GM23338 (cell line): Measurements from ENCODE around the gene PSORS1C2.

Experiments
- CREB1 ChIP-seq: fragments of 250-450 bp; sonication (Bioruptor Pico); IDR thresholded peaks from 2 replicates; pipeline ENCODE4 v1.5.0; 2020; ENCODE audit warnings: low read depth, mild to moderate bottlenecking, moderate library complexity
- CTCF ChIP-seq, 2 experiments: fragments of 200-600 bp in 1 of 2; sonication (generic) in 1 of 2; conservative IDR thresholded peaks; 2 replicates each; pipeline versions ENCODE4 v1.5.1 to v1.6.1; 2016 to 2017; ENCODE audit warnings: antibody characterized with exemption in 2 of 2, low read depth in 2 of 2, mild to moderate bottlenecking in 2 of 2, moderate library complexity in 1 of 2
- EZH2 ChIP-seq: fragments of 200-600 bp; sonication (generic); IDR thresholded peaks from one replicate; pipeline ENCODE4 v1.8.0; 2017; ENCODE audit warnings: antibody characterized with exemption, mild to moderate bottlenecking, low read depth; ENCODE audit not compliant: unreplicated experiment
- EZH2phosphoT487 ChIP-seq: fragments of 200-600 bp; sonication (generic); IDR thresholded peaks from one replicate; pipeline ENCODE4 v1.8.1; 2018; ENCODE audit warnings: antibody characterized with exemption; ENCODE audit not compliant: unreplicated experiment
- JUNB ChIP-seq: IDR thresholded peaks from one replicate; pipeline ENCODE4 v1.6.1; 2016; ENCODE audit warnings: antibody characterized with exemption; ENCODE audit not compliant: unreplicated experiment
- NANOG ChIP-seq: IDR thresholded peaks from 2 replicates; pipeline ENCODE4 v1.6.1; 2016; ENCODE audit warnings: antibody characterized with exemption, borderline replicate concordance
- POLR2AphosphoS5 ChIP-seq: IDR thresholded peaks from 2 replicates; pipeline ENCODE4 v1.6.1; 2016; ENCODE audit warnings: antibody characterized with exemption, low read depth
- REST ChIP-seq: IDR thresholded peaks from one replicate; pipeline ENCODE4 v1.6.1; 2018; ENCODE audit warnings: antibody characterized with exemption; ENCODE audit not compliant: unreplicated experiment
- STAT1 ChIP-seq: IDR thresholded peaks from one replicate; pipeline ENCODE4 v1.6.1; 2016; ENCODE audit warnings: antibody characterized with exemption; ENCODE audit not compliant: unreplicated experiment
- ZNF114 ChIP-seq: fragments of 250-450 bp; sonication (Bioruptor Pico); IDR thresholded peaks from 2 replicates; pipeline ENCODE4 v1.5.0; 2020; ENCODE audit warnings: mild to moderate bottlenecking, moderate library complexity
- ZNF462 ChIP-seq: fragments of 250-450 bp; sonication (Bioruptor Pico); IDR thresholded peaks from 2 replicates; pipeline ENCODE4 v1.5.0; 2020; ENCODE audit warnings: mild to moderate bottlenecking, moderate library complexity

GRCh38 chr6:31111712-31112111 lies 27.2 kb downstream of the PSORS1C2 start:
- TF ChIP-seq CTCF (conservative IDR thresholded peaks at IDR 0.05; ENCODE audit: low read depth in 2 of 2) (no peak), EZH2 (no peak), CREB1 (CRISPR knock-in tag) (no peak), ZNF462 (CRISPR knock-in tag) (no peak), POLR2AphosphoS5 (no peak), REST (no peak), STAT1 (no peak), EZH2phosphoT487 (no peak), JUNB (no peak), NANOG (no peak), ZNF114 (no peak)
